HG02884 (cell line): ENCODE data around the gene SLC22A23.

Experiments used
- ATAC-seq: cut with Tn5 transposase; IDR thresholded peaks from one replicate; pipeline ENCODE4 v1.9.1; 2021; ENCODE audit warnings: mild to moderate bottlenecking, moderate library complexity; ENCODE audit not compliant: unreplicated experiment

The SLC22A23 gene

DNA sequence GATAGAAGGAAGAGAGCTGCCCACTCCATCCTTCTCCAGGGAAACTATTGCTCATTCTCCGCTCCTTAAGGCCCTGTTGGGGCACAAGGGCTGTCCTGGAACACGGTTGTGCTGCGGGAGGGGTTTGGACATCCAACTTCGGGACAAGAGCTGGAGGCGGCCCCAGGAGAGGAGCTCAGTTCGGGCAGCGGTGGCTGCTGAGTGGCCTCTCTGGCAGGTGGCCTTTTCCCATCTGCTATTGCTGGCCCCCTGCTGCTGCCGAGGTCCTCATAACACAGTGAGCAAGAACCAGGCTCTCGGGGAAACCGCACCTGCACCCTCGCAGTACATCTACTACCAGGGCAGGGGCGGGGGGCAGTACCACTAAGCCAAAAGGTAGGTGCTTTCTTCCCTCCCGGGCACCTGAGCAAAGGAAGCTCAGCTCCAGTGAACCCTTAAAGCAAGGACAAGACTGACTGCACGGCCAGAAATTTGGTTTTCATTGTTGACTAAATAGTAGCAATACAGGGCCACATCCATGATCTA is 134.4 kb downstream of the SLC22A23 start:
- ATAC-seq = no peak

DNA sequence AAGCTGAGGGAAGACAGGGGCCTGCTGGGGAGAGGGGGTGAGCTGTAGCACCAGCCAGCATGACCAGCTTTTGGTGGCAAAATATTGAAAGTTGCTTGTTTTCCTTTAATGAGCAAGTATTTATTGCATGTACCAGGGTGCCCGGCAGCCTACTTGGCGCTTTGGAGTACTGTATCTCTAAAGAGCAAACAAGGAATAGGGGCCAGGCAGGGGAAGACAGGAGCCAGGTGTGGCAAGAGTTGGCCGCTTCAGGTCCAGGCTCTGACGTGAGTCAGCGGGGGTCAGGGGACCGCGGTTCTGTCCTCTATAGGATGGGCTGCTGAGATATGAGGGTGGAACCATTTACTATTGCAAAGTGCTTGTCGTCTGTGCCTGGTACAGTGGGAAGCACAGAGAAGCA is 135.0 kb downstream of the SLC22A23 start:
- ATAC-seq = no peak

DNA sequence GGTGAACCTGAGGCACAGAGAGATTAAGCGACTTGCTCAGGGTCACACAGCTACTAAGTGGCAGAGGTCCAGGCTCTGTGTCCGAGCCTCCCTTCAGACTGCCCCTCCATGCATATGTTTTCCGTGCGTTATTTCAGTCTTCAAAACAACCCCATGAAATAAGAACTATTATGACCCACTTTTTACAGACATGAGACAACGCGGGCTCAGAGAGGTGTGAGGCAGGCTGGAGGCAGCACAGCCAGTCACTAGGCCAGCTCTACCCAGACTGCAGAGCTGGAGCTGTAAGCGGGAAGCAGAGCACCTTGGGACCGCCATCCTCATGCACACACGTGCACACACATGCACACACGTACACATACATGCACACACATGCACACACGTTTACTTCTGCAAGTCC is 135.8 kb downstream of the SLC22A23 start:
- no peak for ATAC-seq

DNA sequence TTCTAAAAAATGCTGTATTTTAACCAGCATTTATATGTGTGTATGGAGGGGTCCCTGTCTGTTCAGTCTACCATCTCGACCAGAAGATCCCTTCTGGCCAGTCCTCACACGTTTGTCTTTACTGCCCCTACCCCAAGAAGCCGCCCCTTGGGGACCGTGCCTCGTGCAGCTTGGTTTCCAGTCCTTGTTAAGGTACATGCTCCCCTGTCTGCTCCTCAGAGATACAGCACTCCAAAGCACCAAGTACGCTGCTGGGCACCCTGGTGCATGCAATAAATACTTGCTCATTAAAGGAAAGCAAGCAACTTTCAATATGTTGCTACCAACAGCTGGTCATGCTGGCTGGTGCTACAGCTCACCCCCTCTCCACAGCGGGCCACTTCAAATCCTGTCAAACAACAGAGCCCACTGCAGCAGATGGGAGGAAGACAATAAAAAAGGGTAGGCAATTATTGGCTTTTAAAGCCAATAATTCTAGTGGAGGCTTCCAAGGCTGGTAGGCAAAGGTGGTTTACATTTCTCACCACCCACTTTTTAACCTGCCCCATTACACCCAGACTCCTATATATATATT is 136.5 kb downstream of the SLC22A23 start:
- no peak for ATAC-seq

DNA sequence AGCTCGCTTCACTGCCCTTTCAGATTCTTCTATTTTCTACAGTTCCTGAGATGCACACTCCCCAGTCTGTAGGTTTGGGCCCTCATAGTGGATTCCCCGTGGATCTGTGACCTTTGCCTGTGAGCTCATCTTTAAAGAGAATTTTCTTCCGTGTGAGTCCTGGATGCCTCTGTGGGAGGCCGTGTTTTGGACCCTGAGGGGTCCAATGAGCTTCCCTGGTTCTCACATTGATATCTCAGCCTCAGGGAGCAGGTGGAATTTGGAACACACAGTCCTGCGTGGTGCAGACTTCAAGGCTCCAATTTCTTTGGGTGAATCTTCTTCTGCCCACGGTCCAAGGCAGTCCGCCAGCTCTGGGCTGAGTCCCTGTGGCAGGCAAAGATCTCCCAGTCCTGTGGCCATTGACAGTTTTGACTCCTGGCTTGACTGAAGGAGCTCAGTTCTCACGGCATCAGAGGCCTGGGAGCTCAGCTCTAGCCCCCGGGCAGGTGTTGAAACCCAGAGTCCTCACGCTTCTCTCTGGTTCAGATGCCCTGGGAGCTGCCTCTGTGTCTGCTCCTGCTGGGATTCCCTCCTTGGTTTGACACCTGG is 137.1 kb downstream of the SLC22A23 start:
- ATAC-seq = no peak

DNA sequence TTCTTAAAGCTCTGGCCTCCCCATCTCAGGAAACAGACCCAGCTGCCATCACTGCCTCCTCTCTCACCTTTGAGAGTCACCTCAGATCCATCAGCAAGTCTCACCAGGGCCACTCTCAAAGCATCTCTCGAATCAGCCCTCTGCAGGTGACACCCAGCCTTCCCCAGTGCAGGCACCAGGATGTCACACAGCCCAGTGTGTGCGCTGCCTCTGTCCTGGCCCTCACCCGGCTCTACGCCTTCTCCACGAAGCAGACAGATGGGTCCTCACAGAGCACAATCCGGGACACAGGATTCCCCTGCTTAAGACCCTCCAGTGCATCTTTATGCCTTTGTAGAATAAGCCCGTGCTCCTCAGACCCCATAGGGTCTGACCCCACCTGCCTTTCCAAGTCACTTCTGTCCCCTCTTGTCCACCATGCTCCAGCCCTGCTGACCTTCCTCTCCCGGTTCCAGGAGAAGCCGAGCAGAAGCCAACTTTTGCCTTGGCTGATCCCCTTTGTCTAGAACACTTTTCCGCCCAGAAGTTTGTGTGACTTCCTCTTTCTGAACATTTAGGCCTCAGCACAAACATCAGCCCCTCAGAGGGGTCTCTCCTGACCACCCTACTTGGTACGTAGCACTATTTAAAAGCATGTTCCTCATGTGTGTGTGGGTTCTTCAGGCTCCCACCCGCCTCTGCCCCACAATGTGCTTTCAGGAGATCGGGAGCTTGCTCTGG is 137.9 kb downstream of the SLC22A23 start:
- ATAC-seq = no peak

DNA sequence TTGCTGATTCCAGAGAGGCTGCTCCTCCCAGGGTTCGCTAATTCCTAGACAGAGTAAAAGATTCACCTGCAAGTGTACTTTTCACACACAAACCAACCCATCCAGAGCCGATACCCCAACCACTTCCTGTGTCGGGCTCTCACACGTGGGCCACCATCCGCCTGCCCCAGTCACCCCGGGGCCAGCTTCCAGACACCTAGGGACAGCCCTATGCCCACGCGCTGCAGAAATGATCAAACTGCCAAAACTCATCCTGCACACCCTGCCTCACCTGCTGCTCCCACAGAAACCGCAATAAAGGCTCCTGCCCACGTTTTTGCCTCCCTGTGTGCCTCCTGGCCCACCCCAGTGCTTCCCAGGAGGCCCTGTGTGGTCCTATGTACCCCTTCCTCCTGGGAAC is 138.6 kb downstream of the SLC22A23 start:
- ATAC-seq = no peak

DNA sequence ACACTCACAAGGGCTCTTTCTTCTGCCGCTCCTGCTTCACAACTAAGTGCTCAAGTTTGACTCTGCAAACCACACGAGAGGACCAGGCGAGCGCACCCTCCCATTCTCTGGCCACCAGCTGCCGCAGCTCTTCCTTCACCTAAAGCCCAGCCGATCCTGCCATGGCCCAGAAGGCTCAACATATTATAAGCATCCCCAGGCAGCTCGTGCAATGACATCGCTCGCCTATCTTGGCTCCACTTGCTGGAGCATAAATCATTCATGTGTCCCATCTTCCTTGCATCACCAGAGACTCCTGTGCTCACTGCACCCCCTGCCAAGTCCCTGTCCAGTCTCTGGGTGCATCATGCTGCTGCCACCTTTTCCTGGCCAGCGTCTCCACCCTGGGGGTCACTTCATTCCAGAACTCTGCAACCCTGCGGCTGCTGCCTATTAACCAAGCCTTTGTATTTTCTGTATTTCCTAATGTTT is 139.1 kb downstream of the SLC22A23 start:
- ATAC-seq = no peak

DNA sequence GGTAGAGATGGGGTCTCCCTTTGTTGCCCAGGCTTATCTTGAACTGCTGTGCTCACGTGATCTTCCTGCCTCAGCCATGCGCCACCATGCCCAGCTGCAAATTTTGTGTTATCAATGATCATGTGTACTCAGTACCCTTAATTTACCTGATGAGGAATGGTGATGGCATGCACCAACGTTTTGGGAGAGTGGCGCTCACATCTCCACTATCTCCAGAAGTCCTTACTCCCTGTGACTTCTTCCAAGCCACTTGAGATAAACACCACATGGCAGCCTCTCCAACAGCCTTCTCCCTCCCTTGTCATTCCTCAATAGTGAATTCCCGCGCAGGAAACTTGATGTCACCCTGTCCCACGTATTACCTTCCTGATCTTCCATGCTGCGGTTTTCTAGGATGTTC is 140.0 kb downstream of the SLC22A23 start:
- no peak for ATAC-seq

DNA sequence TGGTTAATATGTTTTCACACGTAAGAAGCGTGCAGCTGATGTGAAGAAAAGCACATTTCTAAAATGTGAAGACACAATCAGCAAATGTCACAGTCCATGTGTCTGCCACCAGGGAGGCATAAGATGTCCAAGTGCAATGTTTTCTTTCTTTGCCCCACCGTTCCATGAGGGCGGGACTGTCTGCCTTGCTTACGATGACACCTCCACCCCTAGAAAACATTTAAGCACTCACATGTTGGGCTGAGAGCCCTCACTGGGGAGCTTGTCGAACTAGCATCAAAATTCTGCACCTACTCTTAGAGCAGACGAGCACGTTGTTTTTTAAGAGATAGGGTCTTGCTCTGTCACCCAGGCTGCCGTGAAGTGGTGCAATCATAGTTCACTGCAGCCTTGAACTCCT is 140.5 kb downstream of the SLC22A23 start:
- no peak for ATAC-seq

DNA sequence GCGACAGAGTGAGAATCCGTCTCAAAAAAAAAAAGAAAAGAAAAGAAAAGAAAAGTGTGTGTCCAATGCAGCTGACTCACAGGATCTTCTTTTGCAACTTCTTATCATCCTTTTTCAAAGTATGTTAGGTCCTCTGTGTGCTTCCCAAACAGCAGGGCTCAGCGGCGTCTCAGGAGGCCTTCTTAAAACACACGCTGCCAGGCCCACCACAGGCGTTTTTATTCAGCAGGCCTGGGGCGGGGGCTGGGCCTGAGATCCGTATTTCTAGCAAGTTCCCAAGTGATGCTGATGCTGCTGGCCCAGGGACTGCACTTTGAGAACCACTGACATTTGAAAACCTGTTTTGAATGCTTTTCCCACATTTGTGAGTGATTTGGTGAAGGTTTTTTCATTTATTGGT is 141.0 kb downstream of the SLC22A23 start:
- ATAC-seq = no peak

DNA sequence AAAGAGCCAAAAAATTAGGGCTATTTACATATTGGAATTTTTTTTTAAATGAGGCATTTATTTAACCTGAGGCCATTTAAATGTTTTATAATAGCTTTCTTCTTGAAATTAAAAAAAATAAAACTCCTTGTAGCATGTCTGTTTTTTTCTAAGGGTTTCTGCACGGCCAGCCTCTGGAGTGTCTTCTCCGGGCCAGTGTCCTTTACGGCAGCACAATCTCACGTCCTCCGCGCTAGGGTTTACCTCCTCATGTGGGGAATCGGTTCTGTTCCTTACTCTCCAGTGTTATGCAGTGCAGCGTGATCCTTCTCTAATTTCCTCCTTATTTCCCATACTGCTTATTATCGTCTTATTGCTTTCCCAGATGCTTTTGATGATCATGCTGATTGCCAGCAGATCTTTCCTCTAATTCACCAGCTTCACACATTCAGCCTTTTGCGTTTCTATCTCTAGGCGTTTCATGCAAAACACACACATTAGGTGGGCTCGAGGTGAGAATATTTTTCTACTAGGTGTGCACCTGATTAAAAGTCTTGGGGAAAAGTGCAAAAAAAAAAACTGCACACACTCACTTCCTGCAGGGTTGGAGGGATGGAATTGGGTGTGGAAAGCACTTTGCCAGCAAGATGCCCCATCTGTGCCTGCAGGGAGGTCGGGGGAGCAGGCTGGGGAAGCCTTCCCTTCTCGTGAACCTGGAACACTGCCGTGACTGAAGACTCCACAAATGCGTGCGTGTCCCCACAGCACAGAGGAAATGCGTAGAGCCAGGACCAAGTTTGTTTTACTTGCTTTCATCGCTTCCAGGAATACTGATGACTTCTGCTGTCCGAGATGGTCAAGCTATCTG is 142.0 kb downstream of the SLC22A23 start:
- no peak for ATAC-seq

DNA sequence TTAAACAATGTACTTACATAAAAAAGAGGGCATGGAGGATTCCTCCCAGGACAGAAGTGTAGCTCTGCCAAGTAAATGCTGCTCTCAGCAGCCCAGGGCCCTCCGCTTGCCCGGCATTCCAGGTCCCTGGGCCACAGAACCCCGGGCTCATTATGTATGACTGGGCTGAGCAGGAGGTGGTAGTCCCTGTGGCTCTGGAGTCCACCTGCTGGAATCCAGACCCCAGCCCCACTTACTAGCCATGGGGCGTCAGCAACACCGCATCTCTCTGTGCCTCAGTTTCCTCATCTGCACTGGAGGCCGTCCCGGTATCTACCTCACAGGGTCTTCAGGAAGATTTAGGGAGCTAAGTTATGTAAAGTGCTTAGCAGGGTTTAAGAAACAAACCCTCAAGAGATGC is 142.7 kb downstream of the SLC22A23 start:
- no peak for ATAC-seq

DNA sequence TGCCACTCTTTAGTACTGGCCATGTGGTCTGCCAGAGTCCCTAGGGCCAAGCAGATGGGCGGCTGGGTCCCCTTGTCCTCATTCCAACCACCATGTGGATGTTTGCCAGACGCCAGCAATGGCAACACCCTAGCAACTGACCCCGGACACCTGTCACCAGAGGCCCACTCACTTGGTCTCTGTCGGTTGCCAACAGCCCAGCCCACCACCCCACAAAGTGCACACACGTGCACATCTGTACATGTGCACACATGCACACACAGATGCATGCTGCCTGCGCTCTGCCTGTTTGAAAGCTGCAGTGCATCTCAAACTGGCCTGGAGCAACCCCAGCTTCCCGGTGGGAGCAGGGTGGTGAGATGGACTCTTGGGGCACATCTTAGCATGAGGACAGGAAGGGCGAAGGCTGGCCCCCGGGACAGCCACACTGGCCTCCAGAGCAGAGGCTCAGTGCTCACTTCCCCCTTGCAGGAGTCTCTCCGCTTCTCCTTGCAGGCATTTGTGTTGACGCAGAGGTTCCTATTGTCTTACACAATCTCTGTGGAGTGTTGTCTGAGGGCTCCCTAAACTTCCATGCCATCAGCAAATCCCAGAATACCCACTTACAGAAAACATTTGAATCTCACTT is 144.1 kb downstream of the SLC22A23 start:
- ATAC-seq = no peak

DNA sequence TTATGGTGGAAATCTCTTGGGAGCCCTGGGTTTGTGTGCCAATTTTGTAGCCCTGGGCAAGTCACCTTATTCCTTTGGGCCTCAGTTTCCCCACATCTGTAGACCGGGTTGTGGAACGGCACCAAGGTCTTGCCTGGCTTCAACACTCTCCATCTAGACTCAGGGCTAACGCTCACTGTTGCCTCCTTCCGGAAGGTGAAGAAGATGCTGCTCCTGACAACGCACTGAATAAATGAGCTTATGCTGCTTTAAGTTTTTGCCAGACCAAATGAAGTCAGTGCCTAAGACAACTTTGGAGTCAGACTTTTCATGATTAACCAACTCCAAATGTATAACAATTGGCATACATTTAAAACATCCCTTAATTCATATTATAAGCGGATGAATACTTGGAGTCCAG is 145.0 kb downstream of the SLC22A23 start:
- no peak for ATAC-seq

DNA sequence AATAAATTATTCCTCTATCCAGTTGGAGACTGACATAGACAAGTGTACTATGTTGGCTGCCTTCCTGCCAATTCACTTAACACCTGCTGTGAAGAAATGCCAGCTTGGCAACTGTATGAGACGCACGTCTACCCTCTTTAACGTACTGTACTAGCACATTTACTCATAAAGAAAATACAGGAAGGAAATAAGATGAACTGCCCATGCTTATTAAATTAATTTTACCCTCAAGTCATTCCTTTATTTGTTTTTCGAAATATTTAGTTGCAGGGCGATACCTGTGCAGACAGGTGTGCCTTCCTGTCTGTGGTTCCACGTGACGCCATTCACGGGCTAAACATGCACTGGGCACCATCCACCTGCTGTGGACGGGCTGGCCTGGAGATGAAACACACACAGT is 146.1 kb downstream of the SLC22A23 start:
- ATAC-seq = no peak

DNA sequence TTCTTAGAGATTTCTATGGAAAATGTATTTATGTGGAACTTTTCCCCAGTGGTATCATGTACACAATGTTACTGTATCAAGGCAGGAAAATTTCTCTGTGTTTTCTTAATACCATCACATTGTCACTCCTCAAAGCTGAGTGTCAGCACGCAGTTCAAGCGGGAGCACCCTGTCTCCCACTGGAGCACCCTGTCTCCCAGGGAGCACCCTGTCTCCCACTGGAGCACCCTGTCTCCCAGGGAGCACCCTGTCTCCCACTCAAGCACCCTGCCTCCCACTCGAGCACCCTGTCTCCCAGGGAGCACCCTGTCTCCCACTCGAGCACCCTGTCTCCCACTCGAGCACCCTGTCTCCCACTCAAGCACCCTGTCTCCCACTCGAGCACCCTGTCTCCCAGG is 146.8 kb downstream of the SLC22A23 start:
- ATAC-seq = no peak

DNA sequence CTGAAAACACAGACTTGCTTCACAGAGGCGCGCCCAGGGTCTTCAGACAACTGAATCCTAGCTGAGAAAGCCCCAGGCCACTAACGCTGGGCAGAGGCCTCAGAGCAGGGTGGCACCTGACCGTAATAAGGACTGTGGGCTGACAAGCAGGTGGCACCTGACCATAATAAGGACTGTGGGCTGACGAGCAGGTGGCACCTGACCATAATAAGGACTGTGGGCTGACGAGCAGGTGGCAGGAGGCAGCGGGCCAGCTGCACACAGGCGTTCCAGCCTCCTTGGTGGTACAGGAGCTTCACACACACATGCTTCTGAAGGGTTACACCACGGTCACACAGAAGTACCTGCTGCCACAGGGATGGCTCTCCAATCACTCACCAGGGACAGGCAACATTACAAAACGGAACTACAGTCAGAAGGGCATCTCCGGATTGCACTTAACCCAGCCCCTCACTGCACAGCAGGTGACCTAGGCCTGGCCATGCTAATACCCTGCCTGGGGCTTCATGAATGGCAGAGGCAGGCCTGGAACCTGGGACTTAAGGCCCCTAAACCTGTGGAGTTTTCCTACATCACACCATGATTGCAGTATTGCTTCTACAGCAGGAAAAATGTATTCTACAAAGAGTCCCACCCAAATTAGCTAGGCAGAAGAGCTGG is 147.3 kb downstream of the SLC22A23 start:
- ATAC-seq = no peak

DNA sequence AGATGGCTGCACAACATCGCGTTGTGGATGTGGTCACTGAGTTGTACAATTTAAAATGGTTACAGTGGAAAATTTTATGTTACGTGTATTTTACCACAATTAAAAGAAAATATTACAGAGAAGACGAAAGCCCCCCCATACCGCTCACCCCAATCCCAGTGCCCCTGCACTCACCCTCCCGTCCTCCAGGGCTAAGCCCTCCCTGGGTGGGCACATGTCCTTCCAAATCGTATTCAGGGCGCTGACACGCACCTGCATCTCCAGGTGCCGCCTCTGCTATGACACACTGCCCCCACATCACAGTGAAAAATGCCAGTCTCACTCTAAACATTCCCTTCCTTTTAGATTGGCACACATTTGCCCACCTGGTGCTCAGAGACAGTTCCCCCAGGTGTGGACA is 148.7 kb downstream of the SLC22A23 start:
- ATAC-seq = no peak

DNA sequence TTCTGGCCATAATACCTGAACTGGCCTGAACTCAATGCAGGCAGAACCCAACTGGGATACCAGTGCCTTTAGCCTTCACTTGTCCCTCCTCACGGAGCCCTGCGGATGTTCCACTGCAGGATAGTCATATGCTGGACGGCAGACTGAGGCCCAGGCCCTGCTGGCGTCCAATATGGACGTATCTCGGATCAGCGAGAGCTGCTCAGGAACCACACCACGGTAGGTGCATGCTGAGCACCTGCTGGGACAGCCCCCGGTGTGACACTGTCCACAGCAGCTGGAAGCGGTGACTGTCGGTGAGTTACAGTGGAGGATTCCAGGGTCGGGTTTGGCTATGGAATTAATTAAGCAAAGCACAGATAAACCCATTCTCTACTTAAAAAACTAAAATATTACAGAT is 149.4 kb downstream of the SLC22A23 start:
- no peak for ATAC-seq
